Esophagus muscularis mucosa (tissue), 4 donors: ENCODE results near the gene KLHL29.

Experiments
- CTCF ChIP-seq, 3 experiments: fragments of 200-600 bp in 2 of 3; fragments of 450-650 bp in 1 of 3; sonication (generic) in 2 of 3; IDR thresholded peaks; one replicate each; pipeline ENCODE4 v1.5.1; 2017 to 2019; ENCODE audit warnings: antibody characterized with exemption in 3 of 3, mild to moderate bottlenecking in 2 of 3, moderate library complexity in 1 of 3
- EP300 ChIP-seq: sonication (generic); formaldehyde crosslinking; IDR thresholded peaks from one replicate; pipeline ENCODE4 v1.6.1; 2017; ENCODE audit warnings: antibody characterized with exemption
- POLR2A ChIP-seq: fragments of 450-650 bp; IDR thresholded peaks from one replicate; pipeline ENCODE4 v1.6.1; 2017; ENCODE audit warnings: antibody characterized with exemption, moderate library complexity, mild to moderate bottlenecking, low read depth

DNA sequence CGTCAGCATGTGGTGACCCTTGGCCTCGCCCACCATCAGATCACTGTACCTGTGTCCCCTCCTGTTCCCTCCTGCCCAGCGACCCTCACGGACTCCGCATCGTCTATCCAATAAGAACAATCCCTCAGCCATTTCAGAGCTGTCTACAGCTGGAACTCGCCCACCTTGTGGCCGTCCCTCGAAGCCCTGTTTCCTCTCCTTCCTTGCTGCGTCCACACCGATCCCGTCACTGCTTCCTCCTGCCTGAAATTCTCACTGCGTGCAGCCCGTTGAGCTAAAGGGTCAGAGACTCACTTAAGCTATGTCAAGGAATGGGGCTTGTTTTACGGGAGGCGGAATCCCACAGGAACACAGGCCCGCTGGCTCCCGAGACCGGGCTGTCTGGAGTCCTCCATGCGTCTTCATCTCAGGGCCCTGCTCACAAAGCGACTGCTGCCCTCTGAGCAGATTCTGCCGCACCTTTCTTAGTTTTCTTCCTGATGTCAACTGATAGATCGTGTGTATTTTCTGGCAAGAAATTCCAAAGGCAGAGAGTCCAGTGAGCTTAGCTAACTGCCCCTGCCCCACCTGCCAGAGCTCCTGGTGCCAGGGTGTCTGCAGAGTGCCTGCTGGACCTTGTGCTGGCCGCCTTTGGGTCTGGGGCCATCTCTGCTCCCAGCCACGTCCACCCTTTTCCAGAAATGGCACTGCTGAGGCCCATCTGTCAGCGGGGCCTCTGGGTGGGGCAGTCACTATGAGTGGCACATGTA, 35.3 kb downstream of the KLHL29 start:
- TF ChIP-seq EP300 (no peak), POLR2A (no peak), CTCF (IDR thresholded peaks at IDR 0.05) (no peak)
